HG02571 (cell line): Measurements from ENCODE around the gene FGR.
"Not testable (repeated sequence)": the region's sequence is repeated elsewhere in the genome, so short reads cannot be mapped to it uniquely, and the experiment has no call there.

Experiments used
- ATAC-seq: cut with Tn5 transposase; IDR thresholded peaks from one replicate; pipeline ENCODE4 v1.9.1; 2021; ENCODE audit warnings: mild to moderate bottlenecking, moderate library complexity; ENCODE audit not compliant: unreplicated experiment

The FGR gene

GRCh38 chr1:27635396-27636142, 584 bp upstream of the FGR start:
- ATAC-seq, result no peak

- ATAC-seq, result no peak
Measured at GRCh38 chr1:27634177-27634984, 604 bp downstream of the FGR start.

DNA sequence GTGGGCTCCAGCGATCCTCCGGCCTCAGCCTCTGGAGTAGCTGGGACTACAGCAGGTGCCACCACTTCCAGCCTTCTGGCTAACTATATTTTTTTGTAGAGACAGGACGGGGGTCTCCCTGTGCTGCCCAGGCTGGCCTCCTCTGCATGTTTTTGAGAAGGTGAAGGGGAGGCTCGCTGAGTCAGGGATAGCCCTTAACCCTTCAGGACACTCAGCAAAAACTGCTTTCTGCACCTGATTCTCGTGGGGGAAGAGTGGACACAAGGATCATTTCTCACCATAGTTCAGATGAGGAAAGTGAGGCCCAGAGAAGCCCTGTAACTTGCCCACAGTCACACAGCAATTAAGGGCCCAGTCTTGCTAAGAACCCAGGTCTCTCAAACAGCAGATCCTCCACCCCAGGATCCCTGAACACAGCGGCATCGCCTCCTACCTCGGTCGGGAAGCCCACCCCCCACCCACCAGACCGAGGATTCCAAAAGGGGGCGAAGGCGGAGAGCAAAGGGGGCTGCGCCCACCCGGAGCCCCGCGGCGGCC, 1.3 kb downstream of the FGR start:
- no peak for ATAC-seq

DNA sequence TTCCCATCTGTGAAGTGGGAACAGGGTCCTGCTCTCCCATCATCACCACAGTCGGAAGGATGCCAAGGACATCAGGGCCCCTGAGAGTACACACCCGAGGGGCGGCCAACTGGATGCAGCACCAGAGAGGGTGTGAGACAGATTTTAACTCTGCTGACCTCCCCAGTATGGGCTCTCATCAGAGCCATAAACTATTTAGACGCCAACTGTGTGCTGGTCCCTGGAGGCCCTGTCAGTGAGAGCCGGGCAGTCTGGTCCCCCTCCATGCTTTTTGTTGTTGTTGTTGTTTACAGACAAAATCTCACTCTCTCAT, 1.7 kb downstream of the FGR start:
- no peak for ATAC-seq

- no peak for ATAC-seq
Measured at GRCh38 chr1:27632387-27633297, 2.3 kb downstream of the FGR start.

GRCh38 chr1:27630859-27631491, 4.0 kb downstream of the FGR start:
- no peak for ATAC-seq

- ATAC-seq, result no peak
Measured at GRCh38 chr1:27628712-27629111, 6.3 kb downstream of the FGR start.

- not testable (repeated sequence) for ATAC-seq
Measured at GRCh38 chr1:27627733-27628132, 7.3 kb downstream of the FGR start.

DNA sequence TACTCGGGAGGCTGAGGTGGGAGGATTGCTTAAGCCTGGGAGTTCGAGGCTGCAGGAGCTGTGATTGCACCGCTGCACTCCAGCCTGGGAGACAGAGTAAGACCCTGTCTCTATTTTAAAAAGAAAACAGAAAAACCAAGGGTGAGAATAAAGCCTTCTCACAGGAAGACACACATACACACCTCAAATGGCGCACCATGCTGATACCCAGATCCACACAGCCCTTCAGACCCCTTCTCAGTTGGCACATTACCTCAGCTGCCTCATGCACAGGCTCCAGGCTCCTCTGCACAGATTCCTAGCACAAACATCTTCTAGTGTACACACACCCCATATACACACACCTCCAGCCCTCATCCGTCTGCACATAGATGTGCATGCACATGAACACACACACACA, 7.9 kb downstream of the FGR start:
- no peak for ATAC-seq

- no peak for ATAC-seq
Measured at GRCh38 chr1:27626031-27626935, 8.7 kb downstream of the FGR start.

DNA sequence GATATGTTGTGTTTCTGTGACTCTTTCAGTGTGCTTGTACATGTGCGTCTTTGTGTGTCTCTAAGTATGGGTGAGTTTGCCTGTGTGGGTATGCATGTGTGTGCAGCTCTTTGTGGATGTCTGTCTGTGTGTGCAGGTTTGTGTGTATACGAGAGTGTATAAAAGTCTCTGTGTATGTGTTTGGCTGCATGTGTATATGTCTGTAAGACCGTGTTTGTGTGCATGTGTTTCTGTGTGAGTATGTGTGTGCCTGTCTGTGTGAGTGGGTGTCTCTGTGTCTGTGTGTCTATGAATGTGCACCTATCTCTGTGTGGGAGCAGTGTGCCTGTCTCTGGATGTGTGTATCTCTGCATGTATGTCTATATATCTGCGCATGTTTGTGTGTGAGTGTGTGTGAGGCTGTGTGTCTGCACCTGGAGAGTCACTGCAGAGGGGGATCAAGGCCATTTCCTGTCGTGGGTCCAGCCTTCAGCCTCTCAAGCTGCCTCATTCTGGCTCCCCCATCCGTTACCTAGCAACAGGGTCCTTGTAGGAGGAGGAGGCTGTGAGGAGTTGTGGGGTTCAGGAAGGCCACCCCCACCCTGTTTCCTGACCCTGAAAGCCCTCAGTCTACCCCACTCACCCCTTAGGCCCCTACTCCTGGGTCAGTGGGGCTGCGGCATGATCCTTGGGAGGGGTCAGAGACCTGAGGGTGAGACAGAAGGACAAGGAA, 10.4 kb downstream of the FGR start:
- ATAC-seq, result no peak

DNA sequence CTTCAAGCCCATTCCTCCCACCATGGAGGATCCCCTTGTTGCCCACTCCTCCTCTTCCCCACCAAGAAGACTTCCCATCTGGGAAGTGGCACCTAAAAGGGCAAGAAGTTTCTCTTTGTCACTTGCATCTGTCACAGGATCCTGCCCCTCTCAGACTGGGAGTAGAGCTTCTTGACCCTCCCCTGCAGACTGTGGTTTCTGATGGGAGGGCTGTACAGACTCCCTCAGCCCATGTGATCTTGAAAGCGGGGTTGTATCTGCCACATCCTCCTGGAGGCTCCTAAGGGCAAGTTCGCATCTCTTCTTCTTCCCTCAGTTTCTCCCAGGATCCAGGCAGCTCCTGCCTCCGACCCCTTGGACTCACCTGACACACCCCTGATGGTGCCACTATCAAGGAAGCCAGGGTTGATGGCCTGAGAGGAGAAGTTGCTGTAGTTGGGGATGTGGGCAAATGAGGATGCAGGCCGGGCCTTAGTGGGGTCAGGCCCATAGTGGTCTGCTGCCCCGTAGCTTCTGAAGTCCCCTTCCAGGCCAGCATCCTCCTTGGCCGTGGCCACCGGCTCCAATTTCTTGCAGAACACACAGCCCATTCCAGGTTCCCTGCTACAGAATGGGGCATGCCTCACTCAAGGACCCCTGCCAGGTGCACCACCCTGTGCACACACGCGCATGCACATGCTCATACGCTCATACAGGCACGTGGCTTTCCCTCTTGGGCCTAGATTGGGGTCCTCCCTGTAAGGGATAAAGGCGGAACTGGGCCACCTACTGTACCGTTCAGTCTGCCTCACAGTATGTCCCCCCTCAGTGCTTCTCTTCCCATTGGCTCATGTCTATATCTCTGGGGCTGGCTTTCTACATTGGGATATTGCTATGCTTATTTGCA, 11.4 kb downstream of the FGR start:
- no peak for ATAC-seq

- ATAC-seq, result no peak
Measured at GRCh38 chr1:27622828-27623227, 12.2 kb downstream of the FGR start.

GRCh38 chr1:27621051-27621920, 13.7 kb downstream of the FGR start:
- ATAC-seq, result no peak

GRCh38 chr1:27619782-27620438, 15.1 kb downstream of the FGR start:
- ATAC-seq, result not testable (repeated sequence)

DNA sequence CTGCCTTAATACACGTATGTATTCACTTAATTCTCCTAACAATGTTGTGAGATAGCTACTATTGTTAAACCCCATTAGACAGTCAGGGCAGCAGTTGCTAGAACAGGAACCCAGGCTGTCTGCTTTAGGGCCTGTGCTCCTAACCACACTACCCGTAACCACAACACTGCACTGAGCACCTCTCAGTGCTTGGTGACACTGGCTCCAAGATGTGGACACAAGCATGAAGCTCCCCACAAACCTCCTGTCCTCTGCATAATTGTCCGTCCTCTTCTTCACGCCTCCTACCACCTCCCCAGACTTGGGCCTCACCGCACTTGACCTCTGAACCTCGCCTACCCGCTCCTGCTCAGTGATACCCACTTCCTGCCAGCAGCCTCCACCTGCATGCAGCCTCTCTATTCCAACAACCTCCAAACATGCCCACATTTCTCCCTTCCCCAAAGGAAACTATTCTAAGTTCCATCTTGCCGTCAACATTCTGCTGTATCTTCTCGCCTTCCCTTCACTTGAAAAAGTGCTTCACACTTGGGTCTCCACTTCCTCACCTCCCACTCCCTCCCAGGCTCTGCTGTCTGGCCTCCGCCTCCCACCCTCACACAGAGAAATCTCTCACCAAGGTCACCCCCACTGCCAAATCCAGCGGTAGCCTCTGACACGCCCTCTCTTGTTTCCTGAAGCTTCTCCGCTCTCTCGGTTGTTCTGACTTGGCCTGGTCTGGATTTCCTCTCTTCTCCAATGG, 16.5 kb downstream of the FGR start:
- ATAC-seq, result no peak
